ENCODE measurements around the gene SPEG. TPM values are rescaled to one million over a fixed set of nuclear protein-coding genes. Genes with fewer than 3 reads are reported as not detected.

The SPEG gene
- total RNA-seq, 1 donor from 2014 or later: 71.2 TPM

- peak overlapping the region; percentile 52 for H2AFZ ChIP-seq (ENCODE audit: low read depth, low read length)
- H3K27me3 ChIP-seq (ENCODE audit: insufficient read depth, low read length): no peaks in the 10 kb centered on the region
- no peaks in the 10 kb centered on the region for H4K20me1 ChIP-seq (ENCODE audit: insufficient read depth, low read length)
- H3K4me2 ChIP-seq (ENCODE audit: low read length): no peak overlapping the region
- H3K9ac ChIP-seq (ENCODE audit: low read length): no peak overlapping the region
- H3K4me1 ChIP-seq (ENCODE audit: insufficient read depth, low read length): peaks cover 14% of the 10 kb centered on the region
- Mint-ChIP-seq H3K9me3 (ENCODE audit: unreplicated experiment) (no peaks in the 10 kb centered on the region), H3K36me3 (ENCODE audit: low read depth, unreplicated experiment) (peaks cover 2% of the 10 kb centered on the region), H3K4me1 (ENCODE audit: low read depth, unreplicated experiment) (peaks cover 20% of the 10 kb centered on the region), H3K27ac (ENCODE audit: unreplicated experiment) (no peak overlapping the region), H3K4me3 (ENCODE audit: unreplicated experiment) (no peak overlapping the region), H3K27me3 (ENCODE audit: low read depth, unreplicated experiment) (peaks cover 26% of the 10 kb centered on the region)
- H3K4me3 ChIP-seq (ENCODE audit: insufficient read depth, low read depth, low read length): no peak overlapping the region
- TF ChIP-seq CTCF (IDR thresholded peaks at IDR 0.05; ENCODE audit: insufficient read depth, low read depth, low read length) (no peak), EZH2 (IDR thresholded peaks at IDR 0.05; ENCODE audit: insufficient read depth, low read length) (no peak)
- no peak overlapping the region for H3K27ac ChIP-seq (ENCODE audit: low read depth, low read length)
- no peaks in the 10 kb centered on the region for H3K79me2 ChIP-seq (ENCODE audit: insufficient read depth, low read length)
- no peaks in the 10 kb centered on the region for H3K9me3 ChIP-seq (ENCODE audit: insufficient read depth, low read depth, low read length)
- DNase-seq (ENCODE audit: low read depth) (peak; percentile 41), FAIRE-seq (no peak)
- no peaks in the 10 kb centered on the region for H3K36me3 ChIP-seq (ENCODE audit: insufficient read depth, low read length)
Measured at GRCh38 chr2:219430633-219431615, 3.7 kb upstream of the SPEG start.

GRCh38 chr2:219433666-219434467 lies 776 bp upstream of the SPEG start:
- no peak overlapping the region for H3K27ac Mint-ChIP-seq (ENCODE audit: unreplicated experiment)
- no peaks in the 10 kb centered on the region for H3K9me3 ChIP-seq (ENCODE audit: insufficient read depth, low read depth, low read length)
- H3K27ac ChIP-seq (ENCODE audit: low read depth, low read length): no peak overlapping the region
- peak overlapping the region; percentile 76 for H3K4me2 ChIP-seq (ENCODE audit: low read length)
- H3K9ac ChIP-seq (ENCODE audit: low read length): no peak overlapping the region
- peak; percentile 26 for TF ChIP-seq CTCF (IDR thresholded peaks at IDR 0.05; ENCODE audit: insufficient read depth, low read depth, low read length)
- no peak for TF ChIP-seq EZH2 (IDR thresholded peaks at IDR 0.05; ENCODE audit: insufficient read depth, low read length)
- no peaks in the 10 kb centered on the region for H3K36me3 ChIP-seq (ENCODE audit: insufficient read depth, low read length)
- no peaks in the 10 kb centered on the region for H4K20me1 ChIP-seq (ENCODE audit: insufficient read depth, low read length)
- H3K27me3 ChIP-seq (ENCODE audit: insufficient read depth, low read length): no peaks in the 10 kb centered on the region
- peaks cover 14% of the 10 kb centered on the region for H3K4me1 ChIP-seq (ENCODE audit: insufficient read depth, low read length)
- no peak overlapping the region for H3K4me3 Mint-ChIP-seq (ENCODE audit: unreplicated experiment)
- no peak for FAIRE-seq
- H3K4me3 ChIP-seq (ENCODE audit: insufficient read depth, low read depth, low read length): no peak overlapping the region
- peak overlapping the region; percentile 47 for H2AFZ ChIP-seq (ENCODE audit: low read depth, low read length)
- H3K9me3 Mint-ChIP-seq (ENCODE audit: unreplicated experiment): no peaks in the 10 kb centered on the region
- no peaks in the 10 kb centered on the region for H3K79me2 ChIP-seq (ENCODE audit: insufficient read depth, low read length)
- peaks cover 21% of the 10 kb centered on the region for H3K27me3 Mint-ChIP-seq (ENCODE audit: low read depth, unreplicated experiment)
- peak; percentile 47 for DNase-seq (ENCODE audit: low read depth)
- peaks cover 2% of the 10 kb centered on the region for H3K36me3 Mint-ChIP-seq (ENCODE audit: low read depth, unreplicated experiment)
- peaks cover 12% of the 10 kb centered on the region for H3K4me1 Mint-ChIP-seq (ENCODE audit: low read depth, unreplicated experiment)
